NCI-H146 (cell line): ENCODE measurements around the gene ARHGEF19.
"Not testable (repeated sequence)": the region's sequence is repeated elsewhere in the genome, so short reads cannot be mapped to it uniquely, and the experiment has no call there.

Experiments
- DNase-seq: peaks from one replicate; lab custom pipeline; 2025; lab: John Stamatoyannopoulos, UW

ARHGEF19 gene

GRCh38 chr1:16204634-16205333 lies 7.7 kb downstream of the ARHGEF19 start:
- peak; percentile 21 for DNase-seq

- no peak for DNase-seq
Measured at GRCh38 chr1:16204216-16204615, 8.2 kb downstream of the ARHGEF19 start.

GRCh38 chr1:16203550-16203949 lies 8.9 kb downstream of the ARHGEF19 start:
- DNase-seq, result no peak

GRCh38 chr1:16202281-16203210 lies 9.9 kb downstream of the ARHGEF19 start:
- no peak for DNase-seq

- DNase-seq, result no peak
Measured at GRCh38 chr1:16199700-16200099, 12.8 kb downstream of the ARHGEF19 start.

- DNase-seq, result no peak
Measured at GRCh38 chr1:16199157-16199501, 13.3 kb downstream of the ARHGEF19 start.

GRCh38 chr1:16198444-16199156 lies 13.9 kb downstream of the ARHGEF19 start:
- no peak for DNase-seq

GRCh38 chr1:16196874-16197273 lies 15.6 kb downstream of the ARHGEF19 start:
- DNase-seq, result no peak

- DNase-seq, result not testable (repeated sequence)
Measured at GRCh38 chr1:16196139-16196538, 16.3 kb downstream of the ARHGEF19 start.

GRCh38 chr1:16195518-16195905 lies 16.9 kb downstream of the ARHGEF19 start:
- no peak for DNase-seq

- DNase-seq, result no peak
Measured at GRCh38 chr1:16191916-16192546, 20.4 kb downstream of the ARHGEF19 start.

- DNase-seq, result no peak
Measured at GRCh38 chr1:16191309-16191708, 21.1 kb downstream of the ARHGEF19 start.

- no peak for DNase-seq
Measured at GRCh38 chr1:16189921-16190621, 22.4 kb downstream of the ARHGEF19 start.

GRCh38 chr1:16189003-16189402 lies 23.4 kb downstream of the ARHGEF19 start:
- DNase-seq, result no peak

GRCh38 chr1:16187748-16188401 lies 24.6 kb downstream of the ARHGEF19 start:
- peak; percentile 21 for DNase-seq

GRCh38 chr1:16186655-16187235 lies 25.7 kb downstream of the ARHGEF19 start:
- no peak for DNase-seq

GRCh38 chr1:16184557-16185303 lies 27.7 kb downstream of the ARHGEF19 start:
- DNase-seq, result no peak

GRCh38 chr1:16183765-16184556 lies 28.5 kb downstream of the ARHGEF19 start:
- no peak for DNase-seq

GRCh38 chr1:16183179-16183578 lies 29.3 kb downstream of the ARHGEF19 start:
- no peak for DNase-seq
